NCI-H526 treated with DMSO at 0.1 percent for 48 hours (cell line): ENCODE measurements around the gene SPTA1.

Experiments
- DNase-seq: peaks from one replicate; lab custom pipeline; 2025; lab: John Stamatoyannopoulos, UW

The SPTA1 gene

GRCh38 chr1:158570480-158570879 lies 116.0 kb downstream of the SPTA1 start, which contains the start of gene OR6P1:
TSS of gene OR6P1 (minus strand) at chr1:158570580. CDS start at chr1:158563604, 6,976 bp downstream.
- DNase-seq: no peak

GRCh38 chr1:158564608-158565007 lies 121.9 kb downstream of the SPTA1 start:
- DNase-seq: no peak

GRCh38 chr1:158563853-158564252 lies 122.7 kb downstream of the SPTA1 start:
- DNase-seq: no peak
